SK-N-SH (cell line): ENCODE data around the gene EFHD1. TPM values are rescaled to one million over a fixed set of nuclear protein-coding genes. Genes with fewer than 3 reads are reported as not detected.

Experiments used
- CTCF ChIA-PET: fragments of 300-600, 350-600 bp; formaldehyde crosslinking; extraction: SDS; loops from one replicate; lab custom pipeline; 2021; lab: Yijun Ruan, JAX
- POLR2A ChIA-PET: fragments of 350-600 bp; sonication (Branson Sonifier 250); formaldehyde crosslinking; extraction: SDS; loops from one replicate; lab custom pipeline; 2020; ENCODE audit warnings: antibody characterized with exemption, inconsistent platforms; lab: Yijun Ruan, JAX
- DNase-seq: peaks from one replicate; pipeline ENCODE4 v3.0.0; 2012
- H2AFZ ChIP-seq: fragments of 200-600 bp; sonication (generic); 2 replicates; pipeline ENCODE4 v1.8.1; 2016; ENCODE audit warnings: antibody characterized with exemption, mild to moderate bottlenecking, low read depth
- H3F3A ChIP-seq: fragments of 200-600 bp; sonication (generic); replicated peaks from 2 replicates; pipeline ENCODE3; 2016; ENCODE audit warnings: antibody characterized with exemption, mild to moderate bottlenecking; ENCODE audit not compliant: insufficient read depth
- H3K27ac ChIP-seq, 2 experiments: fragments of 200-500 bp in 1 of 2; fragments of 200-600 bp in 1 of 2; sonication (Bioruptor generic) in 1 of 2; sonication (generic), shearing (Covaris generic) in 1 of 2; 2 replicates each; pipeline versions ENCODE4 v1.5.1 to v1.6.1; 2014 to 2016; ENCODE audit warnings: low read depth in 2 of 2, inconsistent platforms in 1 of 2, low read length in 1 of 2, mild to moderate bottlenecking in 1 of 2, mixed read lengths in 1 of 2
- H3K27me3 ChIP-seq: fragments of 200-600 bp; sonication (generic), shearing (Covaris generic); 2 replicates; pipeline ENCODE4 v1.6.1; 2016; ENCODE audit warnings: mixed run types; ENCODE audit not compliant: insufficient read depth
- H3K36me3 ChIP-seq, 2 experiments: fragments of 200-500 bp in 1 of 2; fragments of 200-600 bp in 1 of 2; sonication (Bioruptor generic) in 1 of 2; sonication (generic) in 1 of 2; replicated peaks in 1 of 2; 2 replicates each; pipeline versions ENCODE3 to v1.5.1; 2014 to 2016; ENCODE audit warnings: low read length in 1 of 2, mild to moderate bottlenecking in 1 of 2; ENCODE audit not compliant: insufficient read depth in 2 of 2, control insufficient read depth in 1 of 2
- H3K4me1 ChIP-seq, 2 experiments: fragments of 200-500 bp in 1 of 2; fragments of 200-600 bp in 1 of 2; sonication (Bioruptor generic) in 1 of 2; sonication (generic), shearing (Covaris generic) in 1 of 2; 2 replicates each; pipeline versions ENCODE4 v1.5.1 to v1.6.1; 2014 to 2016; ENCODE audit warnings: low read depth in 1 of 2, low read length in 1 of 2, mixed run types in 1 of 2; ENCODE audit not compliant: insufficient read depth in 2 of 2, control insufficient read depth in 1 of 2
- H3K4me2 ChIP-seq: fragments of 200-600 bp; sonication (generic), shearing (Covaris generic); 2 replicates; pipeline ENCODE4 v1.6.1; 2017; ENCODE audit warnings: mixed run types
- H3K4me3 ChIP-seq, 2 experiments: fragments of 200-500 bp in 1 of 2; fragments of 200-600 bp in 1 of 2; sonication (Bioruptor generic) in 1 of 2; sonication (generic), shearing (Covaris generic) in 1 of 2; 2 replicates each; pipeline versions ENCODE4 v1.5.1 to v1.8.1; 2014 to 2016; ENCODE audit warnings: low read depth in 2 of 2, inconsistent platforms in 1 of 2, low read length in 1 of 2, mild to moderate bottlenecking in 1 of 2, mixed read lengths in 1 of 2, moderate library complexity in 1 of 2
- H3K79me2 ChIP-seq: fragments of 200-600 bp; sonication (generic); 2 replicates; pipeline ENCODE4 v1.8.1; 2017; ENCODE audit warnings: mild to moderate bottlenecking; ENCODE audit not compliant: insufficient read depth
- H3K9ac ChIP-seq: fragments of 200-600 bp; sonication (generic); 2 replicates; pipeline ENCODE4 v1.6.1; 2017; ENCODE audit warnings: mixed run types
- H3K9me2 ChIP-seq: fragments of 200-600 bp; sonication (generic); 2 replicates; pipeline ENCODE4 v1.6.1; 2017; ENCODE audit warnings: mixed run types
- H3K9me3 ChIP-seq: fragments of 200-600 bp; sonication (generic); 2 replicates; pipeline ENCODE4 v1.6.1; 2017; ENCODE audit warnings: mixed run types, mild to moderate bottlenecking, moderate library complexity
- H4K20me1 ChIP-seq: fragments of 200-600 bp; sonication (generic); 2 replicates; pipeline ENCODE4 v1.6.1; 2017; ENCODE audit warnings: mild to moderate bottlenecking, mixed run types; ENCODE audit not compliant: insufficient read depth
- CHD2 ChIP-seq: fragments of 150-350 bp; IDR thresholded peaks from 2 replicates; pipeline ENCODE4 v1.6.1; 2018; ENCODE audit warnings: low read length; ENCODE audit not compliant: partially characterized antibody
- ELF1 ChIP-seq: IDR thresholded peaks from 2 replicates; pipeline ENCODE4 v1.4.0; 2012
- EZH2phosphoT487 ChIP-seq: fragments of 200-600 bp; sonication (generic); IDR thresholded peaks from 2 replicates; pipeline ENCODE4 v1.6.1; 2017; ENCODE audit warnings: low read depth, mixed run types, mild to moderate bottlenecking, antibody characterized with exemption, moderate library complexity, borderline replicate concordance
- FOSL2 ChIP-seq: IDR thresholded peaks from 2 replicates; pipeline ENCODE4 v1.4.0; 2012; ENCODE audit warnings: low read depth, mild to moderate bottlenecking, moderate library complexity, borderline replicate concordance
- FOXJ3 ChIP-seq: sonication (generic); formaldehyde crosslinking; IDR thresholded peaks from 2 replicates; pipeline ENCODE4 v1.5.1; 2020; ENCODE audit warnings: mild to moderate bottlenecking, missing genetic modification reagents
- JUND ChIP-seq: IDR thresholded peaks from 2 replicates; pipeline ENCODE4 v1.4.0; 2012
- MXI1 ChIP-seq: IDR thresholded peaks from 2 replicates; pipeline ENCODE4 v1.6.1; 2012; ENCODE audit warnings: mild to moderate bottlenecking, low read depth, low read length, improper control_type of control experiment
- NFIC ChIP-seq: IDR thresholded peaks from 2 replicates; pipeline ENCODE4 v1.4.0; 2012; ENCODE audit warnings: borderline replicate concordance
- NRF1 ChIP-seq: IDR thresholded peaks from 2 replicates; pipeline ENCODE4 v1.6.1; 2012; ENCODE audit warnings: low read depth, mild to moderate bottlenecking, low read length
- RAD21 ChIP-seq: IDR thresholded peaks from 2 replicates; pipeline ENCODE4 v1.6.1; 2012; ENCODE audit warnings: mild to moderate bottlenecking, low read length
- RCOR1 ChIP-seq: fragments of 150-350 bp; IDR thresholded peaks from 2 replicates; pipeline ENCODE4 v1.6.1; 2017; ENCODE audit warnings: antibody characterized with exemption, low read length
- RXRA ChIP-seq: IDR thresholded peaks from 2 replicates; pipeline ENCODE4 v1.4.0; 2012; ENCODE audit warnings: low read depth, mild to moderate bottlenecking, borderline replicate concordance
- SIN3A ChIP-seq: IDR thresholded peaks from 2 replicates; pipeline ENCODE4 v1.6.1; 2012; ENCODE audit warnings: low read depth, mild to moderate bottlenecking, low read length, moderate library complexity, borderline replicate concordance
- TCF12 ChIP-seq: IDR thresholded peaks from 2 replicates; pipeline ENCODE4 v1.4.0; 2012
- WGBS: methylation state at CpG from one replicate; pipeline ENCODE4 v1.1.6; 2017; ENCODE audit warnings: low lambda C conversion rate; 5-methylcytosine and 5-hydroxymethylcytosine counted together
- polyA plus RNA-seq, 3 experiments: library from polyadenylated mRNA; depleted of rRNA; stranded (reverse); fragments of >200 nt; gene quantifications; 2 replicates each; pipeline ENCODE4 v1.2.3, GENCODE V29; 2012
- TF ChIP-seq, protein P1 (sequence below): fragments of 150-350 bp; IDR thresholded peaks from 2 replicates; pipeline ENCODE4 v1.6.1; 2016; ENCODE audit warnings: mild to moderate bottlenecking, low read depth, low read length
- TF ChIP-seq, protein P2 (sequence below): IDR thresholded peaks from 2 replicates; pipeline ENCODE4 v1.4.0; 2012; ENCODE audit warnings: low read depth, borderline replicate concordance
- TF ChIP-seq, protein P3 (sequence below): fragments of 150-350 bp; IDR thresholded peaks from 2 replicates; pipeline ENCODE4 v1.6.1; 2017; ENCODE audit warnings: antibody characterized with exemption, low read length, low read depth, borderline replicate concordance

EFHD1 gene
- polyA plus RNA-seq, 1 of the 3 experiments (the other 2 are of a cell fraction): not detected

DNA sequence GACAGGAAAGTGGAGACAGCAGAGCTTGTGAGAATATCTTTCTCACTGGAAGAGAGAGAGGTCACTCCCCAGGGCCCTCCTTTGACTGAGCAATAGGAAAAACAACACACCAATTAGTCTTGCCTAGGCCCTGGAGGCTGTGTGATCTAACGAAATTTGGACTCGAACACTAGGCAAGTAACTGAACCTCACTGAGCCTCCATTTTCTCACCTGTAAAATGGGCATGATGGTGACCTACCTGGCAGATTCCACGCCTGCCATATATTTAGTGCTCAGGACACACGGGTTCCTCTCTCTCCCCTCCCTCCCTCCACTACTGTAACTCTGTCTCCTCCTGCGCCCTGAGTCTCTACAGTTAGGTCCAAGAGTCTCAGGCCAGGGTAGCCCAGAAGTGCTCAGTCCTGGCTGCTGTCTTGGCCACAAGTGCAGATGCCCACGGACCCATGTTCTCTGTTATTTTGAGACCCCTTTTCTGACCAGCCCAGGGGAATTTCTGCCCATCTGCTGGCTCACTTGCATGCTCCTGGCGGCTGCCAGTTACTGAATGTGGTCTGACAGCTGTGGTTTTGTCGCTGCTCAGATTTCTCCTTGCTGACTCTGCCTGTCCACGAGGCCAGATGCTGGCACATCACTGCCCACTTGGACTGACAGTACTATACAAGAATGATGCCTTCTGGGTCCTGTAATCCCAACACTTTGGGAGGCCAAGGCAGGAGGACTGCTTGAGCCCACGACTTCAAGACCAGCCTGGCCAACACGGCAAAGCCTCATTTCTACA is 54.2 kb downstream of the EFHD1 start:
- H3K4me3 ChIP-seq: no peak overlapping the region
- no peaks in the 10 kb centered on the region for H4K20me1 ChIP-seq
- H3K4me2 ChIP-seq: no peak overlapping the region
- H3K9me3 ChIP-seq: no peaks in the 10 kb centered on the region
- H3K9ac ChIP-seq: no peak overlapping the region
- no peak for TF ChIP-seq FOSL2
- no peak for TF ChIP-seq ELF1
- TF ChIP-seq NRF1: no peak
- TF ChIP-seq EZH2phosphoT487: no peak
- no peak for TF ChIP-seq RXRA
- TF ChIP-seq MXI1: no peak
- TF ChIP-seq FOXJ3 (CRISPR knock-in tag): no peak
- no peak for TF ChIP-seq RCOR1
- no peak for TF ChIP-seq CHD2
- TF ChIP-seq, protein P1, sequence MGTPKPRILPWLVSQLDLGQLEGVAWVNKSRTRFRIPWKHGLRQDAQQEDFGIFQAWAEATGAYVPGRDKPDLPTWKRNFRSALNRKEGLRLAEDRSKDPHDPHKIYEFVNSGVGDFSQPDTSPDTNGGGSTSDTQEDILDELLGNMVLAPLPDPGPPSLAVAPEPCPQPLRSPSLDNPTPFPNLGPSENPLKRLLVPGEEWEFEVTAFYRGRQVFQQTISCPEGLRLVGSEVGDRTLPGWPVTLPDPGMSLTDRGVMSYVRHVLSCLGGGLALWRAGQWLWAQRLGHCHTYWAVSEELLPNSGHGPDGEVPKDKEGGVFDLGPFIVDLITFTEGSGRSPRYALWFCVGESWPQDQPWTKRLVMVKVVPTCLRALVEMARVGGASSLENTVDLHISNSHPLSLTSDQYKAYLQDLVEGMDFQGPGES: no peak
- TF ChIP-seq, all 33 proteins: peak for 0
- Histone ChIP-seq H3K27ac (no peak overlapping the region), H3K4me1 (peaks cover 0 to 3% of the 10 kb centered on the region in 2 experiments; a peak in 1 of 4 replicates), H2AFZ (no peak overlapping the region), H3F3A (no peaks in the 10 kb centered on the region), H3K36me3 (no peaks in the 10 kb centered on the region), H3K27me3 (no peaks in the 10 kb centered on the region; the same call in 1 of the 2 replicates), H3K79me2 (no peaks in the 10 kb centered on the region), H3K9me2 (no peaks in the 10 kb centered on the region)
- ChIA-PET CTCF (no interaction called here), POLR2A (no interaction called here)
- DNase-seq: no peak
- 64% methylated on average over 9 of the region's 11 CpGs for WGBS

DNA sequence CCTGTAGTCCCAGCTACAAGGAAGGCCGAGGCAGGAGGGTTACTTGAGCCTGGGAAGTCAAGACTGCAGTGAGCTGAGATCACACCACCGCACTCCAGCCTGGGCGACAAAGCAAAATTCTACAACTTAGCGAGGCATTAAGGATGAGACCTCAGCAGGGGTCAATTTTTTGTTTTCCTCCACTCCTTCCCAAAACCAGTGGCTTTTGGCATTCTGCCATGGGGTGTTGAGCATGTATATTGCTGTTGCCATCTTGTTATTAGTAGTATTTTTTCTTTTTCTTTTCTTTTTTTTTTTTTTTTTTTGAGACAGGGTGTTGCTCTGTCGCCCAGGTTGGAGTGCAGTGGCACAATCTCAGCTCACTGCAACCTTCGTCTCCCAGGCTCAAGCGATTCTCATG is 54.8 kb downstream of the EFHD1 start:
- TF ChIP-seq TCF12 (no peak), JUND (no peak), FOXJ3 (CRISPR knock-in tag) (no peak), NFIC (no peak), RAD21 (no peak), SIN3A (no peak), RXRA (no peak)
- TF ChIP-seq, protein P2, sequence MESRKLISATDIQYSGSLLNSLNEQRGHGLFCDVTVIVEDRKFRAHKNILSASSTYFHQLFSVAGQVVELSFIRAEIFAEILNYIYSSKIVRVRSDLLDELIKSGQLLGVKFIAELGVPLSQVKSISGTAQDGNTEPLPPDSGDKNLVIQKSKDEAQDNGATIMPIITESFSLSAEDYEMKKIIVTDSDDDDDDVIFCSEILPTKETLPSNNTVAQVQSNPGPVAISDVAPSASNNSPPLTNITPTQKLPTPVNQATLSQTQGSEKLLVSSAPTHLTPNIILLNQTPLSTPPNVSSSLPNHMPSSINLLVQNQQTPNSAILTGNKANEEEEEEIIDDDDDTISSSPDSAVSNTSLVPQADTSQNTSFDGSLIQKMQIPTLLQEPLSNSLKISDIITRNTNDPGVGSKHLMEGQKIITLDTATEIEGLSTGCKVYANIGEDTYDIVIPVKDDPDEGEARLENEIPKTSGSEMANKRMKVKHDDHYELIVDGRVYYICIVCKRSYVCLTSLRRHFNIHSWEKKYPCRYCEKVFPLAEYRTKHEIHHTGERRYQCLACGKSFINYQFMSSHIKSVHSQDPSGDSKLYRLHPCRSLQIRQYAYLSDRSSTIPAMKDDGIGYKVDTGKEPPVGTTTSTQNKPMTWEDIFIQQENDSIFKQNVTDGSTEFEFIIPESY: no peak
- TF ChIP-seq, protein P3, sequence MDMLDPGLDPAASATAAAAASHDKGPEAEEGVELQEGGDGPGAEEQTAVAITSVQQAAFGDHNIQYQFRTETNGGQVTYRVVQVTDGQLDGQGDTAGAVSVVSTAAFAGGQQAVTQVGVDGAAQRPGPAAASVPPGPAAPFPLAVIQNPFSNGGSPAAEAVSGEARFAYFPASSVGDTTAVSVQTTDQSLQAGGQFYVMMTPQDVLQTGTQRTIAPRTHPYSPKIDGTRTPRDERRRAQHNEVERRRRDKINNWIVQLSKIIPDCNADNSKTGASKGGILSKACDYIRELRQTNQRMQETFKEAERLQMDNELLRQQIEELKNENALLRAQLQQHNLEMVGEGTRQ: no peak

More for the DNA sequence above, 54.8 kb downstream of the EFHD1 start:
- Histone ChIP-seq H2AFZ (no peak overlapping the region), H3K9me3 (no peaks in the 10 kb centered on the region), H3K9me2 (no peaks in the 10 kb centered on the region), H3K4me1 (peaks cover 0 to 3% of the 10 kb centered on the region in 2 experiments; a peak in 1 of 4 replicates), H3K27ac (no peak overlapping the region), H3F3A (no peaks in the 10 kb centered on the region), H3K4me2 (no peak overlapping the region), H4K20me1 (no peaks in the 10 kb centered on the region), H3K79me2 (no peaks in the 10 kb centered on the region), H3K27me3 (no peaks in the 10 kb centered on the region; the same call in 1 of the 2 replicates), H3K9ac (no peak overlapping the region), H3K4me3 (no peak overlapping the region), H3K36me3 (no peaks in the 10 kb centered on the region)
- CTCF ChIA-PET: no interaction called here
- POLR2A ChIA-PET: no interaction called here
- WGBS: 86% methylated on average over 7 of the region's 7 CpGs
- no peak for DNase-seq
